GM19328 (cell line): ENCODE results near the gene CMKLR1.

Experiments
- ATAC-seq: cut with Tn5 transposase; IDR thresholded peaks from one replicate; pipeline ENCODE4 v1.9.1; 2021; ENCODE audit warnings: mild to moderate bottlenecking, moderate library complexity; ENCODE audit not compliant: unreplicated experiment

Gene CMKLR1

DNA sequence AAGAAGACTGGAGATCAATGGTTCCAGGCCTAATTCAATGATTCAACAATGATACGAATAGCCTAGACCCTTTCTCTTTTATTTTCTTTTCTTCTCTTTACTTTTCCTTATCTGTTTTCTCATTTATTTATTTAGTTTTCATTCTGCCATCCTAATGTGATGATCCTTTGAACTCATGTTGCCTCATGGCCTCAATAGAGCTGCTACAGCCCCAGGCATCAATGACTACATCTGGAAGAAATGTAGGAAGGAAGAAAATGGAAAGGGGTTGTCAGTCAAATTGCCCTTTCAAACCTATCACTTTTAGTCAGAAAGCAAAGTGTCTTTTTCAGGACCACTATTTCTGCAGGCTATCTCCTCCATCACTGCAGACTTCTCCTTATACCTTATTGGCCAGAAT lies 69.9 kb downstream of the CMKLR1 start:
- no peak for ATAC-seq

- no peak for ATAC-seq
Observed at GRCh38 chr12:108268397-108268796, 70.7 kb downstream of the CMKLR1 start.

GRCh38 chr12:108267450-108267849 lies 71.7 kb downstream of the CMKLR1 start:
- no peak for ATAC-seq

- ATAC-seq = no peak
Observed at GRCh38 chr12:108266131-108266530, 73.0 kb downstream of the CMKLR1 start.

DNA sequence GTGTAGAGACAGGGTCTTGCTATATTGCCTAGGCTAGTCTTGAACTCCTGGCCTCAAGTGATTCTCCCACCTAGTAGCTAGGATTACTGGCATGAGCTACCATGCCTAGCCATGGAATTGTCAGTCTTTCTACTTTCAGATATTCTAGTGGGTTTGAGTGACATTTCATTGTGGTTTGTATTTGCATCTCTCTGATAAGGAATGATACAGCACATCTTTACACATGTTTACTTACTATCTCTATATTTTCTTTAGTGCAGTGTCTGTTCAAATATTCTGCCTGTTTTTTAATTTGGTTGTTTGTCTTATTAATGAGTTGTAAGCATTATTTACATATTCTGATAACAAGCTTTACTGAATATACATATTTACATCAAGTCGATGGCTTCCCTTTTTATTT lies 73.6 kb downstream of the CMKLR1 start:
- no peak for ATAC-seq

GRCh38 chr12:108260969-108261368 lies 78.1 kb downstream of the CMKLR1 start:
- no peak for ATAC-seq

GRCh38 chr12:108260039-108260438 lies 79.1 kb downstream of the CMKLR1 start:
- ATAC-seq = no peak

DNA sequence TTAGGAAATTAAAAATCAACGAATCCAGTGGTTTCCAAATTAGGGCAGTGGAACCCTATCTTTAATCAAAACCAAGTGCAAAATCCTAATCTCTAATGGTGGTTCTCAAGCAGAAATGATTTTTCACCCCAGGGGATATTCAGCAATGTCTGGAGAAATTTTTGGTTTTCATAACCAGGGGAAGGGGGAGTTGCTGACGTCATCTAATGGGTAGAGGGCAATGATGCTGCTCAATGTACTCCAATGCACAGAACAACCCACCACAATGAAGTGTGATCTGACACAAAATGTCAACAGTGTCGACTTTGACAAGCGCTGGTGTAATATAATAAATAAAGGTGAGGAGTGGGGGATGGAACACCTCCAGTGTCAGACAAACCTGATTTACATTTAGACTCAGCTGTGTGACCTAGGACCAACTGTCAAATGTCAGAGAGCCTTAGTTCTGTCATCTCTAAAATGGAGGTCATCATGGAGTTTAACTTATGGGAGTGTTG lies 81.5 kb downstream of the CMKLR1 start:
- no peak for ATAC-seq

GRCh38 chr12:108257004-108257403 lies 82.1 kb downstream of the CMKLR1 start:
- no peak for ATAC-seq

DNA sequence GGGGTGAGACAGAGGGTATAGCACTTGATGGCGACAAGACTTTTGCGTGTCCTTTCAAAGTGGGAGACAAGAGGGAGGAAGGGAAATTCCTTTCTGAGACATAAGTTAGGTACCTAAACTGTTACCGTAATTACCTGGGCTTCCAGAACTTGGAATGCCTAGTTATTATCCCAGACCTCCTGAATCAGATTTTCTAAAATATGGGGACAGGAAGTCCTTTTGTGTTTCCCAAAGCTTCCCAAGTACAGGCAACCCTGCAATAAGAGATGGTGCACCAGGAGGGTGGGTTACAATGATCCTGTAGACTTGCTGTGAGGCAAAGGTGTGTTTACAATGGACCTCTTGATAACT lies 83.9 kb downstream of the CMKLR1 start:
- ATAC-seq = no peak

DNA sequence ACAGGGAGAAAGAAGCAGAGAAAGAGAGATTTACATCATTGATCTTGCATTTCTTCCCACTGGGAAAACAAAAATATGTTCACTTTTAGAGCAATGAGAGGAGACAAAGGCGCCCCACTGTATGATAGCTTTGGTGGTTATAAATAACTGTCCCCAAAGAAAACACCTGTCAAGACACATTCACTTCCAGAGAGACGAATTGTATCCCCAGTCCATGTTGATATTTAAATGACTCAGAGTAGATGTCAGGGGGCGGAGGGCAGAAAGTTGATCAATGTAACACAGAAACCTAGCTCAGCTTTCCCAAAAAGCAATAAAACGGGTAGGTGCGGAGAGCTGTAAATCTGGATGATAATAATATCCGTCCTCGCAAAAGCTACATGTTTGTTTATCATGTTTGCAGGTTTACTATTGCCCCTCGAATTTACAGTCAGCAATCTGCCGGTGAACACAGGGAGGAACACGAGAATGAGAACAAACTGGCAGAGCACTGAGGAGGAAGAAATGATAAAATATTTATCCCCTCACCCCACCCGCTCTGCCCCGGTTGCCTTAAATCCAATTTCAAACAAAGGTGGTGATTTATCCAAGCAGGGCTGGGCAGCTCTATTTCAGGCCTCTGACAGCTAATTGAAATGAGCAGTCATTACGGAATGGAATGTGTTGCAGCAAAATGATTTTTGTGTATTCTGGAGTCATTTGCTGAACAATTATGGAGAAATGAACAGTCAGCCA lies 84.4 kb downstream of the CMKLR1 start:
- ATAC-seq = no peak

DNA sequence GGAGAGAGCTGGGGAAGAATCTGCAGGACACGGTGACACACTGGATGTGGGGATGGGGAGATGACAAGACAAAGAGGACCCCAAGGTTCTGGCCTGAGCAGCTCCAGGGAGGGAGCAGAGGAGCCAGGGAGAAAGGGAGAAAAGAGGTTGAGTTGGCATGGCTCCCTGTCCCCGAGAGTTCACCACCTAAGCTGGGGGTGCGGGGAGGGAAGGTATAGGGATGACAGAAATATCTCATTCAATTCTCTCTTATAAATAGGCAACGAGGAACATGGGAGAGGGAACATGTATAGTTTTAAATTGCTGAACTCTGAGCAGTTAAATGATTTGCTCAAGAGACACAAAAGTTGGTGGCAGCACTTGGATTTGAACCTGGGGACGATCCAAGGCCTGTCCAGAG lies 85.1 kb downstream of the CMKLR1 start:
- no peak for ATAC-seq

GRCh38 chr12:108253540-108253939 lies 85.6 kb downstream of the CMKLR1 start:
- no peak for ATAC-seq

DNA sequence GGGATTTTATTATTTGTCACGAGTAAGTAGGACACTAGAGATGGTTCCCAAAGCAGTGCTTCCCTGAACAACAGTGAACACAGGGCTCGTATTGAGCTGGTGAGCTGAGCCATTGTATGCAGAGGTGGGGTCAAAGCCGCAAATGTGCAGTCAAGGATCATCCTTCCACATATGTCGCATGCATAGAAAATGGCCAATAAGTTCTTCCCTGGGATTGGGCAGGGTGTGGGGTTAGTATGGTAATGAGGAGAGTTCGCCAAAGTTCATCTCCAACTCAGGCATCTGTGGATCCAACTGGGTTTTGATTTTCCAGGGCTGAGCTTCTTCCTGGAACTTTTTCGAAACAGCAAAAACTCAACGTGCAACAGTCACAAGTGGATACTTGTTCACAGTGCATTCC lies 86.6 kb downstream of the CMKLR1 start:
- ATAC-seq = no peak

GRCh38 chr12:108248011-108248410 lies 91.1 kb downstream of the CMKLR1 start:
- no peak for ATAC-seq

DNA sequence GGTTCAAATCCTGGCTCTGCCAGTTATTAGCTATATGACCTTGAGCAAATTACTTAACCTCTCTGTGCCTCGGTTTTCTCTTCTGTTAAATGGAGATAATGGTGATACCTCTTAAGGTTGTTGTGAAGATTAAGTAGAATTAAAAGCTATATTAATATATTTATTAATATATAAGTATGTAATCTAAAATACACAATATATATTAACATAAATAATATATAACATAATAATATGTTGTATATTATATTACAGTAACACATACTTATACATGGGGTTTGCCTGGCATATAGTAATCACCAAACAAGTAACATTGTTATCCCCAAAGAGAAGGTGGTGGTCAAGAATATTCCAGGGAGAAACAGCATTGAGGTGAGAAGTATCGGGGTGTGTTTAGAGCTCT lies 92.0 kb downstream of the CMKLR1 start:
- no peak for ATAC-seq

- no peak for ATAC-seq
Observed at GRCh38 chr12:108241986-108242703, 97.0 kb downstream of the CMKLR1 start.

DNA sequence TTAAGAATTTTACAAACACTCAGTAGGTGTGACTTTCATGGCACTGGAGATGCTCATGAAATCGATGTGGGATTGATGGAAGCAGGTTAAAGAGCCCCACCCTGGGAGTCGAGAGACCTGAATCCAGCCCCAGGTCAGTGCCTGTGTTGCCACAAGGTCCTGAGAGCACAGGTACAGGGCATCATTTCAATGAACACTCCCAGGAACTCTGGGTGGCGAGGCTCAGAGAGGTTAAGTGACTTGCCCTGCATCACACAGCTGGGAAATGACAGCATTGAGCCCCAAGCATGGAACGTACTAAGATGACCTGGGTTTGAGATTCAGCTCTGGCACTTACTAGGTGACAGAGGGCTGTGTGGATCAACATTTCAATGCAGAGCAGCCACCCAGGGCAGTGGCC lies 98.2 kb downstream of the CMKLR1 start:
- no peak for ATAC-seq

GRCh38 chr12:108240027-108240785 lies 98.9 kb downstream of the CMKLR1 start:
- no peak for ATAC-seq

GRCh38 chr12:108239378-108239777 lies 99.7 kb downstream of the CMKLR1 start:
- ATAC-seq = no peak

DNA sequence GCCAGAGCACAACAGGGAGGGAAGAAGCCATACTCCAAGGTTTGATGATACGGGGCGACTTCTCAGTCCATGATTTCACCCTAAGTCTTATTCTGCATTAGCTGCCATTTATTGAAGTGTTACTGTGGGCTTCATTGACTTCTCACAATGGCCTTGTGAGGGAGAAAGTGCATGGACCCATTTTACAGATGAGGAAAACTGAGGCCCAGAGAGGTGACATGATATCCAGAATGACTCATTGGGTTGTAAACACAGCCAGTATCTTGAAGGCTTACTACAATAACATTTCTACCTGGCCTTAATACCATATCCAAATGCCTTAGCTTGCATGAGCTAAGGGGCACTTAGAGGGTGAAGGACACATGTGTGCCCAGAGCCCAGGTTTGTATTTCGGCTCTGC lies 100.6 kb downstream of the CMKLR1 start:
- ATAC-seq = no peak
